K562 (cell line): ENCODE results near the gene CTNNBL1. TPM values are rescaled to one million over a fixed set of nuclear protein-coding genes. Genes with fewer than 3 reads are reported as not detected.

Experiments
- BCOR ChIP-seq: fragments of 450-650 bp; IDR thresholded peaks from 2 replicates; pipeline ENCODE4 v1.6.1; 2016
- BRF2 ChIP-seq: IDR thresholded peaks from 3 replicates; pipeline ENCODE4 v1.6.1; 2011; ENCODE audit warnings: borderline replicate concordance, mild to moderate bottlenecking; ENCODE audit not compliant: insufficient read length, insufficient read depth
- DDX20 ChIP-seq: fragments of 450-650 bp; IDR thresholded peaks from 2 replicates; pipeline ENCODE4 v1.6.1; 2016; ENCODE audit warnings: missing genetic modification characterization, low read depth, mild to moderate bottlenecking, missing compliant biosample characterization, moderate library complexity
- FOSL1 ChIP-seq: fragments of 200-800 bp; sonication (Bioruptor generic); conservative IDR thresholded peaks from 2 replicates; pipeline ENCODE4 v1.6.1; 2016; ENCODE audit warnings: missing genetic modification characterization, missing compliant biosample characterization
- FOXA1 ChIP-seq: fragments of 450-650 bp; IDR thresholded peaks from 2 replicates; pipeline ENCODE4 v1.6.1; 2016; ENCODE audit warnings: mild to moderate bottlenecking, borderline replicate concordance
- HIVEP1 ChIP-seq: fragments of 250-450 bp; sonication (Bioruptor Pico); IDR thresholded peaks from 2 replicates; pipeline ENCODE4 v1.4.0; 2020; ENCODE audit warnings: mild to moderate bottlenecking
- IFI16 ChIP-seq: fragments of 250-450 bp; sonication (Bioruptor Pico); IDR thresholded peaks from 2 replicates; pipeline ENCODE4 v2.1.2; 2022; ENCODE audit warnings: mild to moderate bottlenecking, inconsistent platforms
- MLLT1 ChIP-seq, 2 experiments: fragments of 450-650 bp; IDR thresholded peaks; 2 replicates each; pipeline ENCODE4 v1.6.1; 2016
- NFIC ChIP-seq: fragments of 450-650 bp; IDR thresholded peaks from 2 replicates; pipeline ENCODE4 v1.6.1; 2017; ENCODE audit warnings: mild to moderate bottlenecking, inconsistent platforms
- NONO ChIP-seq, 2 experiments: fragments of 200-400 bp in 1 of 2; fragments of 450-650 bp in 1 of 2; formaldehyde crosslinking in 1 of 2; IDR thresholded peaks; 2 replicates each; pipeline ENCODE4 v1.6.1; 2017; ENCODE audit warnings: low read depth in 2 of 2, mild to moderate bottlenecking in 2 of 2, moderate library complexity in 2 of 2, low read length in 1 of 2
- NR0B1 ChIP-seq: fragments of 450-650 bp; IDR thresholded peaks from one replicate; pipeline ENCODE4 v1.6.1; 2018; ENCODE audit warnings: mild to moderate bottlenecking, moderate library complexity; ENCODE audit not compliant: partially characterized antibody
- SAFB ChIP-seq: fragments of 200-400 bp; formaldehyde crosslinking; IDR thresholded peaks from 2 replicates; pipeline ENCODE4 v1.6.1; 2017; ENCODE audit warnings: low read depth, low read length, borderline replicate concordance
- SREBF2 ChIP-seq: sonication (generic); formaldehyde crosslinking; IDR thresholded peaks from 2 replicates; pipeline ENCODE4 v1.4.0; 2020; ENCODE audit warnings: mild to moderate bottlenecking, missing genetic modification reagents
- STAT5A ChIP-seq: IDR thresholded peaks from 2 replicates; pipeline ENCODE4 v1.6.1; 2012; ENCODE audit warnings: low read length, inconsistent platforms, borderline replicate concordance
- STAT6 ChIP-seq: sonication (generic); formaldehyde crosslinking; IDR thresholded peaks from 2 replicates; pipeline ENCODE4 v1.8.1; 2023; ENCODE audit warnings: mild to moderate bottlenecking, missing genetic modification reagents
- TCF7L2 ChIP-seq: fragments of 150-350 bp; IDR thresholded peaks from 2 replicates; pipeline ENCODE4 v1.6.1; 2016; ENCODE audit warnings: low read depth, mild to moderate bottlenecking, low read length, moderate library complexity
- ZFP1 ChIP-seq: fragments of 450-650 bp; formaldehyde crosslinking; IDR thresholded peaks from 2 replicates; pipeline ENCODE4 v1.4.0; 2020; ENCODE audit warnings: mild to moderate bottlenecking, mixed read lengths
- ZFP30 ChIP-seq: fragments of 250-450 bp; sonication (Bioruptor Pico); IDR thresholded peaks from 2 replicates; pipeline ENCODE4 v1.8.0; 2022; ENCODE audit warnings: moderate library complexity, mild to moderate bottlenecking, inconsistent platforms, borderline replicate concordance
- ZNF274 ChIP-seq: IDR thresholded peaks from 2 replicates; pipeline ENCODE4 v1.6.1; 2011; ENCODE audit warnings: low read depth, mild to moderate bottlenecking, low read length, moderate library complexity, borderline replicate concordance
- ZNF561 ChIP-seq: fragments of 450-650 bp; formaldehyde crosslinking; conservative IDR thresholded peaks from 2 replicates; pipeline ENCODE4 v1.4.0; 2020; ENCODE audit warnings: mild to moderate bottlenecking, moderate library complexity
- ZNF57 ChIP-seq: fragments of 450-650 bp; formaldehyde crosslinking; IDR thresholded peaks from 2 replicates; pipeline ENCODE4 v1.4.0; 2020; ENCODE audit warnings: mild to moderate bottlenecking, moderate library complexity
- ZNF583 ChIP-seq: fragments of 250-450 bp; sonication (Bioruptor Pico); IDR thresholded peaks from 2 replicates; pipeline ENCODE4 v1.4.0; 2020
- ZNF740 ChIP-seq, 3 experiments: fragments of 200-800 bp in 1 of 3; sonication (Bioruptor generic) in 1 of 3; sonication (generic) in 1 of 3; formaldehyde crosslinking in 1 of 3; IDR thresholded peaks; 2 replicates each; pipeline versions ENCODE4 v1.6.1 to v1.8.0; 2016 to 2022; ENCODE audit warnings: mild to moderate bottlenecking in 2 of 3, missing compliant biosample characterization in 2 of 3, missing genetic modification characterization in 2 of 3, missing genetic modification reagents in 1 of 3
- polyA plus RNA-seq, 8 experiments: library from polyadenylated mRNA; depleted of rRNA in 4 of 8; stranded (reverse) in 5 of 8; unstranded in 3 of 8; fragments of >200 nt; fragmentation: Nextera tagmentation in 2 of 8; fragmentation: Illumina TruSeq in 1 of 8; extraction: Ambion mirVana in 2 of 8; extraction: Trizol in 1 of 8; gene quantifications; 2 replicates each; pipeline versions ENCODE4 v1.2.1 to v1.2.3, GENCODE V29; 2011 to 2014; ENCODE audit warnings: inconsistent platforms in 1 of 8, missing spikeins in 1 of 8
- total RNA-seq, 7 experiments: library from RNA; depleted of rRNA in 6 of 7; stranded (reverse); fragments of >200 nt in 6 of 7; fragmentation: Illumina TruSeq in 2 of 7; extraction: Trizol in 2 of 7; gene quantifications; 2 replicates each; pipeline versions ENCODE4 v1.2.1 to v1.2.3, GENCODE V29; 2011 to 2021; ENCODE audit warnings: low replicate concordance in 1 of 7

CTNNBL1 gene
- total and polyA plus RNA-seq, 9 of the 15 experiments (the other 6 are each of a cell fraction or from before 2014, with no cell fraction given) = 32.4 to 85.6 (median 43.6) TPM

- TF ChIP-seq ZNF57 (CRISPR knock-in tag) (no peak), ZNF740 (CRISPR knock-in tag; IDR thresholded peaks at IDR 0.05) (no peak), ZNF740 (tag; IDR thresholded peaks at IDR 0.05) (no peak), TCF7L2 (no peak), HIVEP1 (CRISPR knock-in tag) (no peak), STAT5A (peak; percentile 43), ZFP1 (no peak), ZNF561 (CRISPR knock-in tag) (no peak), FOXA1 (no peak), FOSL1 (tag) (peak; percentile 68), BCOR (no peak), NONO (IDR thresholded peaks at IDR 0.05; ENCODE audit: low read depth in 2 of 2, low read length in 1 of 2) (no peak), IFI16 (CRISPR knock-in tag) (no peak), NR0B1 (no peak), ZFP30 (CRISPR knock-in tag) (no peak), MLLT1 (IDR thresholded peaks at IDR 0.05) (no peak), SAFB (no peak), SREBF2 (CRISPR knock-in tag) (no peak), BRF2 (no peak), ZNF274 (no peak), STAT6 (CRISPR knock-in tag) (no peak), ZNF583 (CRISPR knock-in tag) (no peak), NFIC (no peak), DDX20 (tag) (no peak)
Measured at GRCh38 chr20:37711001-37711400, 17.2 kb downstream of the CTNNBL1 start (continued).
